HCT116 (cell line): ENCODE data around the gene TMC4. TPM values are rescaled to one million over a fixed set of nuclear protein-coding genes. Genes with fewer than 3 reads are reported as not detected.
A peak's percentile ranks its signal among the peaks of the same experiment; 100 is the strongest.

Source experiments
- ATAC-seq: fragments of 200-7000 bp; cut with Tn5 transposase; 2 replicates; pipeline ENCODE4 v1.9.1; 2020; ENCODE audit warnings: mild to moderate bottlenecking, moderate library complexity
- BruUV-seq: library from RNA; stranded (reverse); fragments of 400-500 nt; replicated peaks from 2 replicates; lab custom pipeline; 2021; lab: Mats Ljungman, UMichigan
- CTCF ChIA-PET: fragments of 300-600 bp; sonication (Branson Sonifier 250); formaldehyde crosslinking; loops from one replicate; lab custom pipeline; 2021; ENCODE audit warnings: antibody characterized with exemption; lab: Charles Lee
- POLR2A ChIA-PET: fragments of 300-600, 350-600 bp; sonication (Branson Sonifier 250); formaldehyde crosslinking; loops from one replicate; lab custom pipeline; 2021; ENCODE audit warnings: antibody characterized with exemption; lab: Charles Lee
- RAD21 ChIA-PET, 2 experiments: fragments of 300-600 bp; sonication (Branson Sonifier 250); formaldehyde crosslinking; loops; one replicate each; lab custom pipeline; 2023; ENCODE audit warnings: low total read pairs in 2 of 2; ENCODE audit not compliant: uncharacterized antibody in 2 of 2, unreplicated experiment in 2 of 2, low non-redundant PET in 1 of 2; lab: Charles Lee
- DNase-seq: peaks from one replicate; pipeline ENCODE4 v3.0.0-alpha.2; 2010; ENCODE audit warnings: low read depth, low spot score
- H2AFZ ChIP-seq: fragments of 200-600 bp; shearing (Covaris generic), sonication (generic); 2 replicates; pipeline ENCODE4 v1.6.1; 2017; ENCODE audit warnings: low read depth, mixed run types, mixed read lengths, antibody characterized with exemption, low read length; ENCODE audit not compliant: poor library complexity, severe bottlenecking
- H3K27ac ChIP-seq: 2 replicates; pipeline ENCODE4 v1.5.1; 2012; ENCODE audit warnings: low read depth, low read length
- H3K27me3 ChIP-seq: fragments of 200-600 bp; sonication (generic); 2 replicates; pipeline ENCODE4 v1.6.1; 2016; ENCODE audit warnings: mixed run types, low read length, mixed read lengths; ENCODE audit not compliant: insufficient read depth
- H3K36me3 ChIP-seq, 2 experiments: fragments of 200-500 bp in 1 of 2; fragments of 200-600 bp in 1 of 2; sonication (Bioruptor generic) in 1 of 2; sonication (generic) in 1 of 2; 2 replicates each; pipeline versions ENCODE4 v1.5.1 to v1.6.1; 2014 to 2016; ENCODE audit warnings: low read length in 2 of 2, inconsistent platforms in 1 of 2, mixed read lengths in 1 of 2, mixed run types in 1 of 2; ENCODE audit not compliant: insufficient read depth in 2 of 2, control insufficient read depth in 1 of 2
- H3K4me1 ChIP-seq, 2 experiments: fragments of 200-600 bp in 1 of 2; sonication (generic) in 1 of 2; 2 replicates each; pipeline versions ENCODE4 v1.5.1 to v1.6.1; 2012 to 2017; ENCODE audit warnings: low read length in 2 of 2, inconsistent platforms in 1 of 2, mild to moderate bottlenecking in 1 of 2, mixed read lengths in 1 of 2, mixed run types in 1 of 2, moderate library complexity in 1 of 2; ENCODE audit not compliant: insufficient read depth in 2 of 2, control insufficient read depth in 1 of 2
- H3K4me2 ChIP-seq: fragments of 200-600 bp; sonication (generic); 2 replicates; pipeline ENCODE4 v1.6.1; 2017; ENCODE audit warnings: mixed run types, low read length, mixed read lengths
- H3K4me3 ChIP-seq, 2 experiments: fragments of 200-600 bp in 1 of 2; sonication (generic) in 1 of 2; replicated peaks in 1 of 2; 2 replicates each; pipeline ENCODE4 v1.5.1; 2011 to 2016; ENCODE audit warnings: low read length in 2 of 2, control low read depth in 1 of 2, low read depth in 1 of 2, mild to moderate bottlenecking in 1 of 2, mixed read lengths in 1 of 2, mixed run types in 1 of 2
- H3K79me2 ChIP-seq: fragments of 200-600 bp; sonication (generic); 2 replicates; pipeline ENCODE4 v1.6.1; 2017; ENCODE audit warnings: mild to moderate bottlenecking, mixed run types, low read length, moderate library complexity, mixed read lengths; ENCODE audit not compliant: insufficient read depth
- H3K9ac ChIP-seq: fragments of 200-600 bp; sonication (generic); 2 replicates; pipeline ENCODE4 v1.6.1; 2016; ENCODE audit warnings: low read length, mixed read lengths
- H3K9me2 ChIP-seq: fragments of 200-600 bp; sonication (generic), shearing (Covaris generic); 2 replicates; pipeline ENCODE4 v1.6.1; 2017; ENCODE audit warnings: mixed run types, mild to moderate bottlenecking, moderate library complexity; ENCODE audit not compliant: insufficient read depth
- H3K9me3 ChIP-seq, 2 experiments: fragments of 200-500 bp in 1 of 2; fragments of 200-600 bp in 1 of 2; sonication (Bioruptor generic) in 1 of 2; sonication (generic) in 1 of 2; 2 replicates each; pipeline ENCODE4 v1.6.1; 2014 to 2017; ENCODE audit warnings: low read length in 2 of 2, mixed read lengths in 2 of 2, inconsistent platforms in 1 of 2, low read depth in 1 of 2, mild to moderate bottlenecking in 1 of 2, mixed run types in 1 of 2, moderate library complexity in 1 of 2; ENCODE audit not compliant: control insufficient read depth in 1 of 2, insufficient read depth in 1 of 2
- H4K20me1 ChIP-seq: fragments of 200-600 bp; sonication (generic), shearing (Covaris generic); 2 replicates; pipeline ENCODE4 v1.6.1; 2017; ENCODE audit warnings: mixed run types, mild to moderate bottlenecking, moderate library complexity; ENCODE audit not compliant: insufficient read depth
- ATF3 ChIP-seq: IDR thresholded peaks from 2 replicates; pipeline ENCODE4 v1.6.1; 2012
- CTCF ChIP-seq, 3 experiments: fragments of 200-600 bp in 1 of 3; sonication (generic) in 1 of 3; IDR thresholded peaks in 2 of 3; conservative IDR thresholded peaks in 1 of 3; 2 replicates each; pipeline ENCODE4 v1.5.1; 2012 to 2017; ENCODE audit warnings: low read depth in 2 of 3, low read length in 2 of 3, antibody characterized with exemption in 1 of 3, borderline replicate concordance in 1 of 3, control low read depth in 1 of 3, mild to moderate bottlenecking in 1 of 3, mixed read lengths in 1 of 3, mixed run types in 1 of 3, moderate library complexity in 1 of 3; ENCODE audit not compliant: insufficient read depth in 1 of 3
- EGR1 ChIP-seq: IDR thresholded peaks from 2 replicates; pipeline ENCODE4 v1.6.1; 2012; ENCODE audit warnings: low read depth
- ELF1 ChIP-seq: IDR thresholded peaks from 2 replicates; pipeline ENCODE4 v1.6.1; 2012; ENCODE audit warnings: low read depth, borderline replicate concordance
- EZH2 ChIP-seq: fragments of 200-600 bp; sonication (generic); IDR thresholded peaks from 2 replicates; pipeline ENCODE4 v1.6.1; 2017; ENCODE audit warnings: antibody characterized with exemption, mixed run types
- FOSL1 ChIP-seq: IDR thresholded peaks from 2 replicates; pipeline ENCODE4 v1.6.1; 2012; ENCODE audit warnings: low read depth
- MAX ChIP-seq: IDR thresholded peaks from 2 replicates; pipeline ENCODE4 v1.6.1; 2012
- POLR2A ChIP-seq: IDR thresholded peaks from 2 replicates; pipeline ENCODE4 v1.7.0; 2011; ENCODE audit warnings: borderline replicate concordance; ENCODE audit not compliant: insufficient read depth, insufficient read length; ENCODE audit errors: extremely low read depth
- POLR2AphosphoS5 ChIP-seq: IDR thresholded peaks from 2 replicates; pipeline ENCODE4 v1.6.1; 2011; ENCODE audit warnings: mild to moderate bottlenecking, low read depth, low read length, moderate library complexity
- RAD21 ChIP-seq: IDR thresholded peaks from 2 replicates; pipeline ENCODE4 v1.6.1; 2012; ENCODE audit warnings: low read depth, mild to moderate bottlenecking
- SIN3A ChIP-seq: IDR thresholded peaks from 2 replicates; pipeline ENCODE4 v1.6.1; 2012; ENCODE audit warnings: low read depth
- SP1 ChIP-seq: IDR thresholded peaks from 2 replicates; pipeline ENCODE4 v1.6.1; 2012; ENCODE audit warnings: low read depth
- SRF ChIP-seq: IDR thresholded peaks from 2 replicates; pipeline ENCODE4 v1.6.1; 2012; ENCODE audit warnings: low read depth
- ZBTB33 ChIP-seq: IDR thresholded peaks from 2 replicates; pipeline ENCODE4 v1.6.1; 2011; ENCODE audit warnings: mild to moderate bottlenecking, low read length, moderate library complexity; ENCODE audit not compliant: insufficient replicate concordance; ENCODE audit errors: extremely low read depth
- ZFX ChIP-seq: fragments of 450-650 bp; IDR thresholded peaks from 2 replicates; pipeline ENCODE4 v1.6.1; 2017
- ZNF274 ChIP-seq: fragments of 200-500 bp; sonication (Bioruptor generic); IDR thresholded peaks from 2 replicates; pipeline ENCODE4 v1.6.1; 2014; ENCODE audit warnings: mild to moderate bottlenecking, low read depth, low read length, inconsistent platforms
- intact Hi-C: fragments of 100-400 bp; cut with micrococcal nuclease; formaldehyde crosslinking; loops from 2 replicates; pipeline ENCODE4 v1.10.0; 2022
- total RNA-seq: library from RNA; stranded (reverse); gene quantifications from one replicate; pipeline ENCODE4 v1.2.1, GENCODE V29; 2021; ENCODE audit not compliant: unreplicated experiment

The TMC4 gene
- total RNA-seq, 1 experiment from 2014 or later, result 60.3 TPM

- TF ChIP-seq SP1 (no peak), SRF (no peak)
- TF ChIP-seq, all 23 proteins: peak for 0
Measured at GRCh38 chr19:54173951-54174834, 1.2 kb upstream of the TMC4 start (continued).

- ChIA-PET RAD21 (interaction anchor here in 1 of 2 experiments (0.6 kb wide), 1 partner anchor 59 kb away, joined by 3 read pairs; no protein-coding TSS in a partner anchor), POLR2A (interaction anchor here (0.9 to 2.0 kb wide), 4 partner anchors 13 to 36 kb away, joined by 3 to 29 read pairs (median 11); partner anchors contain the start of genes CNOT3, MBOAT7 and RPS9), CTCF (interaction anchor here (0.6 to 2.6 kb wide), 6 partner anchors 9 to 52 kb away, joined by 3 to 22 read pairs (median 4); partner anchors contain the start of genes CNOT3, LENG1 and MBOAT7)
- H3K36me3 ChIP-seq, result peaks cover 5 to 8% of the 10 kb centered on the region in 2 experiments; a peak in 2 of 4 replicates
- peaks cover 8 to 21% of the 10 kb centered on the region in 2 experiments; a peak in 3 of 4 replicates for H3K4me1 ChIP-seq
- no peaks in the 10 kb centered on the region for H3K9me3 ChIP-seq
- 0 out of 2 replicates have a peak, but pooled peaks cover 3% of the 10 kb centered on the region for H3K79me2 ChIP-seq
- peak overlapping the region; percentile 86 for H3K27ac ChIP-seq
- no peaks in the 10 kb centered on the region for H3K9me2 ChIP-seq
- H3K4me2 ChIP-seq, result peak overlapping the region; percentile 94
- peak overlapping the region; percentile 69 to 85; a peak in 3 of 4 replicates for H3K4me3 ChIP-seq
- BruUV-seq, result TSS peak; percentile 32
- no peak for DNase-seq
- no peaks in the 10 kb centered on the region for H4K20me1 ChIP-seq
- ATAC-seq, result no peak
- H3K27me3 ChIP-seq, result no peaks in the 10 kb centered on the region
- TF ChIP-seq EZH2, result no peak
- TF ChIP-seq POLR2AphosphoS5, result no peak
- TF ChIP-seq CTCF (IDR thresholded peaks at IDR 0.05 in 2 of 3, conservative IDR thresholded peaks at IDR 0.05 in 1 of 3; ENCODE audit: borderline replicate concordance in 1 of 3, insufficient read depth in 1 of 3, low read depth in 2 of 3, low read length in 2 of 3), result no peak
- no peak for TF ChIP-seq SRF
- no peak for TF ChIP-seq MAX
- TF ChIP-seq SIN3A, result no peak
- no peak for TF ChIP-seq RAD21
- TF ChIP-seq EGR1, result no peak
- TF ChIP-seq ATF3, result no peak
- TF ChIP-seq ZNF274, result no peak
- TF ChIP-seq POLR2A, result no peak
- no peak for TF ChIP-seq ZBTB33
- TF ChIP-seq ZFX, result no peak
- no peak for TF ChIP-seq FOSL1
- no peak for TF ChIP-seq ELF1
- TF ChIP-seq, all 23 proteins: peak for 0
- intact Hi-C loops, result loop anchor here (2.0 kb wide), 1 partner anchor 57 kb away; no protein-coding TSS in a partner anchor
- Histone ChIP-seq H2AFZ (no peak overlapping the region), H3K9ac (no peak overlapping the region)
Measured at GRCh38 chr19:54173359-54173699, 369 bp upstream of the TMC4 start.
